GM12872 (cell line): ENCODE data around the gene SLC7A7.

ENCODE experiments used
- CTCF ChIP-seq: IDR thresholded peaks from 3 replicates; pipeline ENCODE4 v1.5.1; 2011; ENCODE audit warnings: low read depth, mild to moderate bottlenecking, low read length, moderate library complexity; ENCODE audit not compliant: insufficient read depth

Gene SLC7A7

GRCh38 chr14:22794551-22794951, 20.7 kb downstream of the SLC7A7 start:
- no peak for TF ChIP-seq CTCF

GRCh38 chr14:22793976-22794375, 21.3 kb downstream of the SLC7A7 start:
- no peak for TF ChIP-seq CTCF

- no peak for TF ChIP-seq CTCF
Observed at GRCh38 chr14:22792158-22792557, 23.1 kb downstream of the SLC7A7 start.

GRCh38 chr14:22791301-22791700, 23.9 kb downstream of the SLC7A7 start:
- no peak for TF ChIP-seq CTCF

- no peak for TF ChIP-seq CTCF
Observed at GRCh38 chr14:22786685-22787084, 28.6 kb downstream of the SLC7A7 start.

GRCh38 chr14:22781301-22781991, 33.8 kb downstream of the SLC7A7 start:
- no peak for TF ChIP-seq CTCF

GRCh38 chr14:22780941-22781300, 34.3 kb downstream of the SLC7A7 start:
- TF ChIP-seq CTCF, result no peak
